Posterior vena cava (tissue), 2 donors: ENCODE measurements around the gene STX11. TPM values are rescaled to one million over a fixed set of nuclear protein-coding genes. Genes with fewer than 3 reads are reported as not detected.
A peak's percentile ranks its signal among the peaks of the same experiment; 100 is the strongest.
"Not testable (repeated sequence)": the region's sequence is repeated elsewhere in the genome, so short reads cannot be mapped to it uniquely, and the experiment has no call there.

Experiments
- DNase-seq: peaks from one replicate; pipeline ENCODE4 v3.0.0-alpha.2; 2020; ENCODE audit warnings: low spot score
- intact Hi-C, 2 donors: fragments of 100-400 bp; cut with DNase I; formaldehyde crosslinking; loops; one replicate each; pipeline versions ENCODE4 v1.14.1 to v1.14.2; 2022 to 2023
- long read RNA-seq, 2 donors: library from polyadenylated mRNA; unstranded; transcript quantifications; one replicate each; pipeline ENCODE4 v2.0.0, GENCODE V29; 2020 to 2021
- total RNA-seq, 2 donors: library from RNA; stranded (reverse); fragmentation: NEBNext Ultra II Directional; extraction: Animal tissue kit (Norgen Biotek cat#: 25700); gene quantifications; one replicate each; pipeline ENCODE4 v1.2.1, GENCODE V29; 2021
- donor health status: DM: yes; HTN: yes; CAD: no.
- donor health status: DM: yes; HTN: yes; CAD: no.

STX11 gene
- total RNA-seq, result 10 to 100 TPM in 1 of 2 donors, 1 to 10 TPM in 1; 7.0 to 10.5 TPM
- long read RNA-seq, donor 1, partial matches to known transcripts, result 0 of 4 reads
- long read RNA-seq, donor 1, other reads (novel, unspliced or antisense), result 0 of 4 reads
- long read RNA-seq, donor 2, transcript STX11-201 (2 exons, 1,926 nt), result major isoform, 13 of 20 reads
- long read RNA-seq, donor 2, partial matches to known transcripts, result 5 of 20 reads
- long read RNA-seq, donor 2, other reads (novel, unspliced or antisense), result 2 of 20 reads

DNA sequence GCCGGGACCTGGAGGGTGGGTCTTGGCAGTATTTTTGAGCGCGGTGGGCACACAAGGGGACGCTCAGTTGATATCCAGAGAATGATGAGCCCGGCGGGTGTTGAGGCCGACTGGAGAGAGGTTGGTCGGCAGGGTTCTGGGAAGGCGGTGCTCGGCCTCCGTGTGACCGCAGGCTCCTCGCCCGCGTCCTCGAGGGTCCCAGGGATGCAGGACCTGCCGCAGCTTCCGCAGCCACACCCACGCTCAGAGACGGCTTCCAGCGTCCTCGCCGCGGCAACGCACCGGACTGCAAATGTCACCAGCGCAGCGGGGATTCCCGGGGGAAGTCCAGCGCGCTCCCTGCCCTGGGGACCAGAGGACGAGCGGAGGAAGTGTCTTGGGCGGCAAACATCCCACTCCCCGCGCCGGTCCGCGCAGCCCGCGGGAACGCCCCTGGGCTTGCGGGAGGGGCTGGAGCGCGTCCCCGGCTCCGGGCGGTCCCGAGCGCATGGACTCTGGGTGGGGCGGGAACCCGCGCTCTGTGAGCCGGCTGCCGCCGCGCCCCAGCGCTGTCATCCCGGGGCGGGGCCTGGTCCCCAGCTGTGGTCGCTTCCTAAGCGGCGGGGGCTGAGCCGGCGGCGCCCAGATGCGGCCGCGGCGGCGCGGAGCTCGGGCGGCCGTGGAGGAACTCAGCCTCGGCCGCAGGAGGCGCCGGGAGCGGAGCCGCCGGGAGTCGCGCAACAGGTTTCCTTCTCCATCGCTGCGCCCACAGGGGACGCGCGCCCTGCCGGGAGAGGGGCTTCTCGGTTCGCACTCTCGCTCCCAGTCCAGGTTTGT, at the start of gene STX11:
TSS of gene STX11 (plus strand) at position 624 of the 816 bp plus-strand sequence. CDS start 36,111 bp downstream, outside the sequence.
- DNase-seq, result peak; percentile 93
- intact Hi-C loops, result loop anchor here (5.0 to 10.0 kb wide), 2 partner anchors 65 to 1518 kb away; no protein-coding TSS in a partner anchor

GRCh38 chr6:144103026-144103563, 47.2 kb upstream of the STX11 start:
- no peak for DNase-seq
- intact Hi-C loops, result loop anchor here in 1 of 2 donors (10.0 kb wide), 1 partner anchor 372 kb away; no protein-coding TSS in a partner anchor

GRCh38 chr6:144104488-144104887, 45.8 kb upstream of the STX11 start:
- no peak for DNase-seq
- intact Hi-C loops, result loop anchor here in 1 of 2 donors (10.0 kb wide), 1 partner anchor 370 kb away; no protein-coding TSS in a partner anchor

DNA sequence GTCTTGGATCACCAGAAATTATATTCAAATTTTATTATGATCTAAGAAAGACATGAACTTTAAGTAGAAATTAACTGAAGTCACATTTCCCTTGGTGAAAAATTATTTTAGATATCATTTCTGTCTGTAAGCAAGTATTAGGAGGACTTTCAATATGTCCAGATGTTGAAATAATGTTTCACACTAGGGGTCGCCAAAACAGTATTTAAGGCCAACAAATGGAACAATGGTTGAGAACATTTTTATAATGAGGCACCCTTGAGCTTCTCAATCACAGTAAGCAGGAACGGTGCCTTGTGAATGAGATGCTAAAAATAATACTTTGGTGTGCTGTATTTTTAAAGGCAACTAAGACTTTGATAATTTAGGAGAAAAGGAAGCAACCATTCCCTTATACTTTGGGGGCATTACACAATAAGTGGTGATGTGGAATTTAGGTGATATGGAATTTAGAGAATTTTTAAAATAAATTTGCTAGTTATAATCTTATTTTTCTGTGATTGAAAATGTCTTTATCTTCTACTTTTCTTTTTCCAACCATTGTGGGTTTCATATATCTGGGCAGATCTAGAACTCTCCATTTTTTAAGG, 45.3 kb upstream of the STX11 start:
- DNase-seq, result no peak
- intact Hi-C loops, result loop anchor here (5.0 to 10.0 kb wide), 3 partner anchors 112 to 377 kb away; no protein-coding TSS in a partner anchor

- no peak for DNase-seq
- intact Hi-C loops, result loop anchor here (5.0 to 10.0 kb wide), 3 partner anchors 111 to 376 kb away; no protein-coding TSS in a partner anchor
These were observed 44.1 kb upstream of the STX11 start for GRCh38 chr6:144106206-144106605.

GRCh38 chr6:144110210-144110609, 40.1 kb upstream of the STX11 start:
- no peak for DNase-seq
- intact Hi-C loops, result no loop called here

- intact Hi-C loops, result no loop called here
These were observed 37.0 kb upstream of the STX11 start for GRCh38 chr6:144113366-144113765.

GRCh38 chr6:144115219-144115618, 35.1 kb upstream of the STX11 start:
- no peak for DNase-seq
- intact Hi-C loops, result no loop called here

More at GRCh38 chr6:144113366-144113765, 37.0 kb upstream of the STX11 start:
- DNase-seq, result no peak

- intact Hi-C loops, result no loop called here
- DNase-seq, result no peak
These were observed 30.9 kb upstream of the STX11 start for GRCh38 chr6:144119376-144119775.

GRCh38 chr6:144122861-144123260, 27.5 kb upstream of the STX11 start:
- DNase-seq, result no peak
- intact Hi-C loops, result no loop called here

GRCh38 chr6:144123421-144123820, 26.9 kb upstream of the STX11 start:
- no peak for DNase-seq
- intact Hi-C loops, result no loop called here

DNA sequence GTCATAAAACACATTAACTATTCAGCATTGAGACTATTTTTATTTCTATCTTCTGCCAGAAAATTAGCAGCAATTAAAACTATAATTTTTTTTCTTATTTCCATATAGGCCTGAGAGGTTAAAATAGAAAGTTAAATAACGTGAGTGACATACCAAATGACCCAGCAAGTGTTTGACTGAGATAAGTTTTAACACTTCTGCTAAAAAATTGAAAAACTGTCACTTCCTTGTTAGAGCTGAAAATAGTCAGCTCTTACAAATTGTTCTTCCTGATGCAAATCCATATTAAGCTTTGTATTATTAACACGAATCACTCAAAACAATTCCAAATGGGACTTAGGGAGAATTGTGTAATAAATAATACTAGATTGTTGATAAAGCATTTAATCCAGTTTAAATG, 26.5 kb upstream of the STX11 start:
- intact Hi-C loops, result no loop called here
- DNase-seq, result no peak

DNA sequence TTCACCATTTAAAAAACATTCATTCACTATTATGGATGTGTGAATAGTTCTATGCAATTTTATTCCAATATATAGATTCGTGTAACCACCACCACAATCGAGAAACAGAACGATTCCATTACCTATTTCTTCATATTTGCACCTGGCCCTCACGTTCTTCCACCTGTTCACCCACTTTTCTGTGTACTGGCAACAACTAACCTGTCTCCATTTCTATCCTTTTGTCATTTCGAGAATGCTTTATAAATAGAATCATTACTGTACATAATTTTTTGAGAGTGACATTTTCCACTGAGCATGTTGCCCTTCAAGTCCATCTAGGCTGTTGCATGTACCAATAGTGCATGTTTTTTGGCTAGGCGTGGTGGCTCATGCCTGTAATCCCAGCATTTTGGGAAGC, 23.2 kb upstream of the STX11 start:
- no peak for DNase-seq
- intact Hi-C loops, result no loop called here

- DNase-seq, result no peak
These were observed 20.8 kb upstream of the STX11 start for GRCh38 chr6:144129469-144129868.

GRCh38 chr6:144131248-144131709, 19.0 kb upstream of the STX11 start:
- DNase-seq, result no peak
- intact Hi-C loops, result no loop called here

More at GRCh38 chr6:144129469-144129868, 20.8 kb upstream of the STX11 start:
- intact Hi-C loops, result no loop called here

DNA sequence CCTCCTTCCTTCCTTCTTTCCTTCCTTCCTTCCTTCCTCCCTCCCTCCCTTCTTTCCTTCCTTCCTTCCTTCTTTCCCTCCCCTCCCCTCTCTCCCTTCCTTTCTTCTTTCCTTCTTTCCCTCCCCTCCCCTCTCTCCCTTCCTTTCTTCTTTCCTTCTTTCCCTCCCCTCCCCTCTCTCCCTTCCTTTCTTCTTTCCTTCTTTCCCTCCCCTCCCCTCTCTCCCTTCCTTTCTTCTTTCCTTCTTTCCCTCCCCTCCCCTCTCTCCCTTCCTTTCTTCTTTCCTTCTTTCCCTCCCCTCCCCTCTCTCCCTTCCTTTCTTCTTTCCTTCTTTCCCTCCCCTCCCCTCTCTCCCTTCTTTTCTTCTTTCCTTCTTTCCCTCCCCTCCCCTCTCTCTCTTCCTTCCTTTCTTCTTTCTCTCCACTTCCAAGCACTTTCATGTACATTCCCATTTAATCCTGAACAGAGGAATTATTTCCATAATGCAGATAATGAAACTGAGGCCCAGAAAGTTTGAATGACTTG, 18.1 kb upstream of the STX11 start:
- DNase-seq, intact Hi-C loops: not testable (repeated sequence)

- intact Hi-C loops, result no loop called here
- DNase-seq, result no peak
These were observed 17.0 kb upstream of the STX11 start for GRCh38 chr6:144133225-144133821.

DNA sequence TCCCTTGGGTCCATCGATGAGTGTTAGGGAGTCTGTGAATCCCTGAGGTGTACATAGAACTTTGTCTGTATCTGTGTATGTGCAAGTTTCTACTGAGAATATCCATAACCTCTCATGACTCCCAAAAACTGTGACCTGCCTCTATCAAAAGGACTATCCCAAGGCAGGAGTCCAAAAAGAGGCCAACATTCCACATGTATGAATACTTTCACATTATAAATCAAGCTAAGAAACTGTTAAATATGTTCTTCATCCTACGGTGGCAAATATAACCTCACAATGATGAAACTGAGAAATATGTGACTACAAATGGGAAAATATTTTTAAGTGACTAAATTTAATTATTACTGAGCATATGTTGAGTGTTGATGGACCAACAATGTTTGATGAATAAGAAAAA, 16.1 kb upstream of the STX11 start:
- intact Hi-C loops, result no loop called here
- no peak for DNase-seq

DNA sequence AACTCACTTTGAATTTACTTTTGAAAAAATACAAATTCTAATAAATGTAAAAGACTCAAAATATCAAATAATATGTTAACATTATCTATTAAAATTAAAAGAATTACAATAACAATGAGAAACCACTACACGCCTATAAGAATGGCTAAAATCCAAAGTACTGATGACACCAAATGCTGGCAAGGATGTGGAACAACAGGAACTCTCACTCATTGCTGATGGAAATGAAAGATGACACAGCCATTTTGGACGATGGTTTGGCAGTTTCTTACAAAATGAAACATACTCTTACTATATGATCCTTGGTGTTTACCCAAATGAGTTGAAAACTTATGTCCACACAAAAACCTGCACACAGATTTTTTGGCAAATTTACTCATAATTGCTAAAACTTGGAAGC, 15.6 kb upstream of the STX11 start:
- intact Hi-C loops, result no loop called here

More for the DNA sequence above, 15.6 kb upstream of the STX11 start:
- DNase-seq, result no peak
